NT2/D1 (cell line): Measurements from ENCODE around the gene SLC23A1.

Experiments used
- YY1 ChIP-seq: IDR thresholded peaks from 2 replicates; pipeline ENCODE4 v1.6.1; 2011; ENCODE audit not compliant: insufficient read length, insufficient read depth
- ZNF274 ChIP-seq: IDR thresholded peaks from 2 replicates; pipeline ENCODE4 v1.6.1; 2011; ENCODE audit warnings: mild to moderate bottlenecking, low read depth, low read length

GRCh38 chr5:139410121-139410992 lies 27.3 kb upstream of the SLC23A1 start:
- no peak for TF ChIP-seq ZNF274
- TF ChIP-seq YY1, result no peak
